ENCODE results near the gene LBP.

DNA sequence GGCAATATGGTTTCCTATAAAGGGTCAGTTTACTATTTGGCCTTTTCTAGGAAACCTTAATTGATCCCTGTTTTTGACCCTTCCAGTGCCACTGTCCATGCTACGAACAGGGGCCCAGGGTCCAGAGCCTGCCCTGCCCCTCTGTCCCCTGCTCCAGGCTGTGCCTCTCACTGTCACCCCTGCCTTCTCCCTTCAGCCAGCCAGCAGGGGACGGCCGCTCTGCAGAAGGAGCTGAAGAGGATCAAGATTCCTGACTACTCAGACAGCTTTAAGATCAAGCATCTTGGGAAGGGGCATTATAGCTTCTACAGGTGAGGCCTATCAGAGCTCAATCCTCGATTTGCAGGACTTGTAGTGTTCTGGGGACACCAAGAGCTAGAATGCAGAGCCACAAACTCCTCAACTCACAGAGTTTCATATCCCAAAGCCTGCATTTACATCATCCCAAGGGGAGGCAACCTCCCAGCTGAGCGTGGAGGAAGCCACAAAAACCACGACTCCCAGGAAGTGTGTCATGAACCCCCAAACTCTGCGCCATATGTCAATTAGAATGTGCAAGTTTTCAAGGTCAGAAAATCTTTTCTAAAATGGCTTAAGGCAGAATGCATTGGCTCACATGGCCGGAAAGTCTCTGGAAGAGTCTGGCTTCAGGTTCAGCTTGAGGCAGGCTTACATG is 38.8 kb upstream of the LBP start:
- no peak for TF ChIP-seq ELF4 (CRISPR knock-in tag; IDR thresholded peaks at IDR 0.05; ENCODE audit: low read depth)
- TF ChIP-seq, protein P1, sequence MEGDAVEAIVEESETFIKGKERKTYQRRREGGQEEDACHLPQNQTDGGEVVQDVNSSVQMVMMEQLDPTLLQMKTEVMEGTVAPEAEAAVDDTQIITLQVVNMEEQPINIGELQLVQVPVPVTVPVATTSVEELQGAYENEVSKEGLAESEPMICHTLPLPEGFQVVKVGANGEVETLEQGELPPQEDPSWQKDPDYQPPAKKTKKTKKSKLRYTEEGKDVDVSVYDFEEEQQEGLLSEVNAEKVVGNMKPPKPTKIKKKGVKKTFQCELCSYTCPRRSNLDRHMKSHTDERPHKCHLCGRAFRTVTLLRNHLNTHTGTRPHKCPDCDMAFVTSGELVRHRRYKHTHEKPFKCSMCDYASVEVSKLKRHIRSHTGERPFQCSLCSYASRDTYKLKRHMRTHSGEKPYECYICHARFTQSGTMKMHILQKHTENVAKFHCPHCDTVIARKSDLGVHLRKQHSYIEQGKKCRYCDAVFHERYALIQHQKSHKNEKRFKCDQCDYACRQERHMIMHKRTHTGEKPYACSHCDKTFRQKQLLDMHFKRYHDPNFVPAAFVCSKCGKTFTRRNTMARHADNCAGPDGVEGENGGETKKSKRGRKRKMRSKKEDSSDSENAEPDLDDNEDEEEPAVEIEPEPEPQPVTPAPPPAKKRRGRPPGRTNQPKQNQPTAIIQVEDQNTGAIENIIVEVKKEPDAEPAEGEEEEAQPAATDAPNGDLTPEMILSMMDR (IDR thresholded peaks at IDR 0.05): no peak
- no peak for TF ChIP-seq NR1H2 (CRISPR knock-in tag; IDR thresholded peaks at IDR 0.05)

Data from WTC11 (cell line).